ENCODE measurements around the gene SLK.
A peak's percentile ranks its signal among the peaks of the same experiment; 100 is the strongest.

DNA sequence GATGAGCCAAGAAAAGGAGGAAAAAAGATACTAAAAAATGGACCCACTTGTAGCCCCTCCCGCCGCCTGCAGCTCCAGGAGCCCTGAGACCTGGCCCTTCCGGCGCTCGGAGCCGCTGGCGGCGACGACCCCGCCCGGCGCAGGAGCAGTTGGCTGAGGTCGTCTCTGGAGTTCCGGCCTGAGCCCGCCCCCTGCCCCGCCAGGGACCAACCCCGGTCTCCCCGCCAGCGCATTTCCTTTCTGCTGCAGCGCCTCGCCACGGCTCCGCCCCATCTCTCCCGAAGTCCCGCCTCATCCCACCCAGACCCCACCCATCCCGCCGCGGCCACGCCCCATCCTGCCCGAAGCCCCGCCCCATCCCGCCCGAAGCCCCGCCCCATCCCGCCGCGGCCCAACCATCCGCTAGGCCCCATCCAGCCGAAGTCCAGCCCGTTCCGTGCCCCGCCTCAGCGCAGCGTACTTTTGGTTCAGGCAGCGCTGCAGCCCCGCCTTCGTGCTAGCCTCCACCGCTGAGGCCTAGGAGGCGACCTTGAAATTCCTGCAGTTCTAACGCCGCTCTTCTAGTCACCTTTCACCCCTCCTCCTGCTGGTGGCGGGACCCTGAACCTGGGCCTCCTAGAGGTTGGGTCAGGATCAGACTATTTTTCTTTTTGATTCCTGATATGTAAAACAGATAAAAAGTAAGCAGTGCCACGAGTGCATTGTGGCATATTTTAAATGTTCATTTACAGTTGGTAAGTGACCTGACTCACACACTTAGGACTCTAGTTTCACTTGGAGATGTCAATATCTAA is 48.7 kb upstream of the SLK start, which contains the start of gene STN1:
- TF ChIP-seq, protein P1, sequence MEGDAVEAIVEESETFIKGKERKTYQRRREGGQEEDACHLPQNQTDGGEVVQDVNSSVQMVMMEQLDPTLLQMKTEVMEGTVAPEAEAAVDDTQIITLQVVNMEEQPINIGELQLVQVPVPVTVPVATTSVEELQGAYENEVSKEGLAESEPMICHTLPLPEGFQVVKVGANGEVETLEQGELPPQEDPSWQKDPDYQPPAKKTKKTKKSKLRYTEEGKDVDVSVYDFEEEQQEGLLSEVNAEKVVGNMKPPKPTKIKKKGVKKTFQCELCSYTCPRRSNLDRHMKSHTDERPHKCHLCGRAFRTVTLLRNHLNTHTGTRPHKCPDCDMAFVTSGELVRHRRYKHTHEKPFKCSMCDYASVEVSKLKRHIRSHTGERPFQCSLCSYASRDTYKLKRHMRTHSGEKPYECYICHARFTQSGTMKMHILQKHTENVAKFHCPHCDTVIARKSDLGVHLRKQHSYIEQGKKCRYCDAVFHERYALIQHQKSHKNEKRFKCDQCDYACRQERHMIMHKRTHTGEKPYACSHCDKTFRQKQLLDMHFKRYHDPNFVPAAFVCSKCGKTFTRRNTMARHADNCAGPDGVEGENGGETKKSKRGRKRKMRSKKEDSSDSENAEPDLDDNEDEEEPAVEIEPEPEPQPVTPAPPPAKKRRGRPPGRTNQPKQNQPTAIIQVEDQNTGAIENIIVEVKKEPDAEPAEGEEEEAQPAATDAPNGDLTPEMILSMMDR (conservative IDR thresholded peaks at IDR 0.05; ENCODE audit: low read length) = peak; percentile 54
- no peak for TF ChIP-seq EZH2phosphoT487 (IDR thresholded peaks at IDR 0.05; ENCODE audit: borderline replicate concordance, low read depth, low read length)
